SU-DHL-6 (cell line): ENCODE data around the gene IQSEC3.

ENCODE experiments used
- CTCF ChIP-seq: fragments of 200-600 bp; sonication (generic); IDR thresholded peaks from one replicate; pipeline ENCODE4 v1.5.1; 2017; ENCODE audit warnings: antibody characterized with exemption, mild to moderate bottlenecking, low read length, moderate library complexity; ENCODE audit not compliant: insufficient read depth, poor library complexity, severe bottlenecking
- EZH2phosphoT487 ChIP-seq: fragments of 200-600 bp; sonication (generic), shearing (Covaris generic); conservative IDR thresholded peaks from 2 replicates; pipeline ENCODE4 v1.6.1; 2018; ENCODE audit warnings: mild to moderate bottlenecking, antibody characterized with exemption, low read length, moderate library complexity, mixed read lengths

GRCh38 chr12:89653-90052 is 23.1 kb downstream of the IQSEC3 start:
- no peak for TF ChIP-seq CTCF
- TF ChIP-seq EZH2phosphoT487: no peak
